ENCODE measurements around the gene ALAS1.

ALAS1 gene

GRCh38 chr3:52198643-52199608 lies 966 bp downstream of the ALAS1 start:
- DNase-seq (ENCODE audit: low read depth) = no peak

GRCh38 chr3:52200981-52201679 lies 3.2 kb downstream of the ALAS1 start:
- no peak for DNase-seq (ENCODE audit: low read depth)

- DNase-seq (ENCODE audit: low read depth) = no peak
Observed at GRCh38 chr3:52202384-52203077, 4.6 kb downstream of the ALAS1 start.

- DNase-seq (ENCODE audit: low read depth) = no peak
Observed at GRCh38 chr3:52203701-52204100, 5.7 kb downstream of the ALAS1 start.

- no peak for DNase-seq (ENCODE audit: low read depth)
Observed at GRCh38 chr3:52204337-52205073, 6.5 kb downstream of the ALAS1 start.

GRCh38 chr3:52205727-52206372 lies 7.9 kb downstream of the ALAS1 start:
- DNase-seq (ENCODE audit: low read depth) = no peak

- DNase-seq (ENCODE audit: low read depth) = no peak
Observed at GRCh38 chr3:52208556-52208955, 10.6 kb downstream of the ALAS1 start.

GRCh38 chr3:52210037-52210436 lies 12.1 kb downstream of the ALAS1 start:
- DNase-seq (ENCODE audit: low read depth) = no peak

- DNase-seq (ENCODE audit: low read depth) = no peak
Observed at GRCh38 chr3:52210550-52211046, 12.6 kb downstream of the ALAS1 start.

GRCh38 chr3:52211268-52211891 lies 13.4 kb downstream of the ALAS1 start:
- DNase-seq (ENCODE audit: low read depth) = no peak

GRCh38 chr3:52213005-52213404 lies 15.0 kb downstream of the ALAS1 start:
- DNase-seq (ENCODE audit: low read depth) = no peak

- DNase-seq (ENCODE audit: low read depth) = no peak
Observed at GRCh38 chr3:52213901-52214300, 15.9 kb downstream of the ALAS1 start.

GRCh38 chr3:52215351-52215750 lies 17.4 kb downstream of the ALAS1 start:
- no peak for DNase-seq (ENCODE audit: low read depth)

- peak; percentile 49 for DNase-seq (ENCODE audit: low read depth)
Observed at GRCh38 chr3:52216585-52217408, 18.8 kb downstream of the ALAS1 start.

- no peak for DNase-seq (ENCODE audit: low read depth)
Observed at GRCh38 chr3:52217409-52217805, 19.4 kb downstream of the ALAS1 start.

- DNase-seq (ENCODE audit: low read depth) = no peak
Observed at GRCh38 chr3:52218026-52218425, 20.1 kb downstream of the ALAS1 start.

- no peak for DNase-seq (ENCODE audit: low read depth)
Observed at GRCh38 chr3:52218454-52218853, 20.5 kb downstream of the ALAS1 start.

GRCh38 chr3:52218937-52219650 lies 21.1 kb downstream of the ALAS1 start:
- no peak for DNase-seq (ENCODE audit: low read depth)

- DNase-seq (ENCODE audit: low read depth) = no peak
Observed at GRCh38 chr3:52220380-52221026, 22.5 kb downstream of the ALAS1 start.
